ENCODE data around the gene AMDHD2.

The AMDHD2 gene

DNA sequence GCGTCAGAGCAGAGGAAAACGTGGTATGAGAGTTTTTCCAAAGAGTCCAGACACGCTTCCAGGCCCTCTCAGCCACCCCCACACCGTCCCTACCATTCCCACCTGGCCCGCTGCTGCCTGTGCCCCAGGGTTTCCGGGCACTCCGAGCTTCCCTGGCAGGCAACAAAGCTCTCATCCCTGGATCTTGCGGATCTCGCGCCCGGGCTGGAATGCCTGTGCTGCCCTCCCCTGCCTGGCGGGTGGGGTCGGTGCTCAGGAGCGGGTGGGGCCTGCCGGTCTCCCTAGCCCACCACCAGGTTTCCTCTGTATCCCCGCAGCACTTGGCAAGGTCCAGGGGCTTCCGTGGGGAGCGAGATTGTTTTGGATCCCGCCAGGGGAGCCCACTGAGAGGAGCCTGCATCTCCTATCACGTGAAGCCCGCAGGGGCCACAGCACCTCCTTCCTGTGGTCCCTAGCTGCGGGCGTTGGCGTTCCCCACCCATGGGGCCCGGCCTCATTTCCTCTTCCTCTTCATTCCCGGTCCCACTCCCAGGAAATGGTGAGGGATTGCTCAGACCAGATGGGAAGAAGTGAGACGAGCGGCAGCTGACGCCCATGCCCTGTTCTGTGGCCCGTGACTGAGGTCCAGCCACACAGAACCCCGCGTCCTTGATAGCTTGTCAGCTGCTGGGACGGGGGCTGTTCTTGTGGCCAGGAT, 34.2 kb upstream of the AMDHD2 start:
- TF ChIP-seq, protein P1, sequence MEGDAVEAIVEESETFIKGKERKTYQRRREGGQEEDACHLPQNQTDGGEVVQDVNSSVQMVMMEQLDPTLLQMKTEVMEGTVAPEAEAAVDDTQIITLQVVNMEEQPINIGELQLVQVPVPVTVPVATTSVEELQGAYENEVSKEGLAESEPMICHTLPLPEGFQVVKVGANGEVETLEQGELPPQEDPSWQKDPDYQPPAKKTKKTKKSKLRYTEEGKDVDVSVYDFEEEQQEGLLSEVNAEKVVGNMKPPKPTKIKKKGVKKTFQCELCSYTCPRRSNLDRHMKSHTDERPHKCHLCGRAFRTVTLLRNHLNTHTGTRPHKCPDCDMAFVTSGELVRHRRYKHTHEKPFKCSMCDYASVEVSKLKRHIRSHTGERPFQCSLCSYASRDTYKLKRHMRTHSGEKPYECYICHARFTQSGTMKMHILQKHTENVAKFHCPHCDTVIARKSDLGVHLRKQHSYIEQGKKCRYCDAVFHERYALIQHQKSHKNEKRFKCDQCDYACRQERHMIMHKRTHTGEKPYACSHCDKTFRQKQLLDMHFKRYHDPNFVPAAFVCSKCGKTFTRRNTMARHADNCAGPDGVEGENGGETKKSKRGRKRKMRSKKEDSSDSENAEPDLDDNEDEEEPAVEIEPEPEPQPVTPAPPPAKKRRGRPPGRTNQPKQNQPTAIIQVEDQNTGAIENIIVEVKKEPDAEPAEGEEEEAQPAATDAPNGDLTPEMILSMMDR (IDR thresholded peaks at IDR 0.05; ENCODE audit: low read depth, low read length) = no peak
- TF ChIP-seq MYC (IDR thresholded peaks at IDR 0.05; ENCODE audit: low read depth, low read length) (no peak), POLR2A (IDR thresholded peaks at IDR 0.05; ENCODE audit: extremely low read depth, insufficient read length) (no peak)
- TF ChIP-seq, protein P2, sequence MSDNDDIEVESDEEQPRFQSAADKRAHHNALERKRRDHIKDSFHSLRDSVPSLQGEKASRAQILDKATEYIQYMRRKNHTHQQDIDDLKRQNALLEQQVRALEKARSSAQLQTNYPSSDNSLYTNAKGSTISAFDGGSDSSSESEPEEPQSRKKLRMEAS (IDR thresholded peaks at IDR 0.05; ENCODE audit: low read depth, low read length) = no peak
- H3K4me3 ChIP-seq (ENCODE audit: low read depth, low read length) = no peak overlapping the region
- DNase-seq (ENCODE audit: low read depth) = no peak

DNA sequence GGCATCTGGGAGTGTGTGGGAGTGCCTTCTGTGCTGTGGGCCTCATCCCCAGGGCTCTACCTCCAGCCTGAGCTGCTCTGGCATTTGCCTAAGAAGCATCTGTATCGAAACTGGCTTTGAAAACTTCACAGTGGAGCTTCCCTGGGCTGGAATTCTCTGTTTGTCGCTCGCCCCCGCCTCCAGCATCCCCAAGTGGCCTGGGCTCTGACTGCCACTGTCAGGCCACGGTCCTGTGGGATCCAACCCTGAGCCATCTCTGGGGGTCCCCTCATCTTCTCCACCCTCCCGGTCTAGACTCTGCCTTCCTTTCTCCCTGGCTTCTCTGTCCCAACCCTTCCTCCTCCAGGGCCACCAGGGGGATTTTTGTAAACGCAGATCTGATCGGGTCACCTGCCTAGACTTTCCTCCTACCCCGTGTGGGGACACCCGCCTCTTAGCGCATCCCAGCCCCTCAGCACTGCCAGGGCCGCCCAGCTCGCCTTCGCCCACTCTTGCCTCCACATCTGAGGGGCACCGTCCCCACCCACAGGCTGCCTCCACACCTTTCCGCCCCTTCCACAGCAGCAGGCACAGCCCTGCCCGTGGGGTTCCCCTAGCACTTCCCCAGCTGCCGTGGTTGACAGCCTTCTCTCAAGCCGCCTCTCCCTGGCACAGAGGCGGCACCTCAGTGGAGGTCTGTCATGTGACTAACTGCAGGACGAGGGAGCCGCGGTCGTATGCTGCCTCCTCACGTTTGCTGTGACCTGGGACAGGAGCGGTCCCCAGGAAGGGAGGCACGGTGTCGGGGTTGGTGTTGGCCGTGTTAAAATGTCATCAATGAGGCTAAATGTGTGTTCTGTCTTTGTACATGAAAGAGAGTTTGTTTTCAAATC, 33.3 kb upstream of the AMDHD2 start:
- TF ChIP-seq, protein P1 (IDR thresholded peaks at IDR 0.05; ENCODE audit: low read depth, low read length) = no peak
- TF ChIP-seq POLR2A (IDR thresholded peaks at IDR 0.05; ENCODE audit: extremely low read depth, insufficient read length) (no peak), MYC (IDR thresholded peaks at IDR 0.05; ENCODE audit: low read depth, low read length) (no peak)
- TF ChIP-seq, protein P2 (IDR thresholded peaks at IDR 0.05; ENCODE audit: low read depth, low read length) = peak; percentile 40; the same call in 1 of the 2 replicates
- DNase-seq (ENCODE audit: low read depth) = peak; percentile 31
- no peak overlapping the region for H3K4me3 ChIP-seq (ENCODE audit: low read depth, low read length)

DNA sequence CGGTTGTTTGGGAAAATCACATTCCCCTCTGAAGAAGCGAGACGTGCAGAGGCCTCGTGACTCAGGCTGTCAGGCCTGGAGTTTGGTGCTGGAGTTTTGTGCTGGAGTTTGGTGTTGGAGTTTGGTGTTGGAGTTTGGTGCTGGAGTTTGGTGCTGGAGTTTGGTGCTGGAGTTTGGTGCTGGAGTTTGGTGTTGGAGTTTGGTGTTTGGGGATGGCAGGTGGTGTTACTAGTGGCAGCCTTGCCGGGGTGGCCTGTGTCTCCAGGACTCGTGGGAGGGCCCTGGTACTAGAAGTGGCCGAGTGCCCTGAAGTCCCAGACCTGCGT, 32.7 kb upstream of the AMDHD2 start:
- no peak for DNase-seq (ENCODE audit: low read depth)
- TF ChIP-seq, protein P1 (IDR thresholded peaks at IDR 0.05; ENCODE audit: low read depth, low read length) = no peak
- TF ChIP-seq POLR2A (IDR thresholded peaks at IDR 0.05; ENCODE audit: extremely low read depth, insufficient read length) (no peak), MYC (IDR thresholded peaks at IDR 0.05; ENCODE audit: low read depth, low read length) (no peak)
- TF ChIP-seq, protein P2 (IDR thresholded peaks at IDR 0.05; ENCODE audit: low read depth, low read length) = no peak
- H3K4me3 ChIP-seq (ENCODE audit: low read depth, low read length) = no peak overlapping the region

DNA sequence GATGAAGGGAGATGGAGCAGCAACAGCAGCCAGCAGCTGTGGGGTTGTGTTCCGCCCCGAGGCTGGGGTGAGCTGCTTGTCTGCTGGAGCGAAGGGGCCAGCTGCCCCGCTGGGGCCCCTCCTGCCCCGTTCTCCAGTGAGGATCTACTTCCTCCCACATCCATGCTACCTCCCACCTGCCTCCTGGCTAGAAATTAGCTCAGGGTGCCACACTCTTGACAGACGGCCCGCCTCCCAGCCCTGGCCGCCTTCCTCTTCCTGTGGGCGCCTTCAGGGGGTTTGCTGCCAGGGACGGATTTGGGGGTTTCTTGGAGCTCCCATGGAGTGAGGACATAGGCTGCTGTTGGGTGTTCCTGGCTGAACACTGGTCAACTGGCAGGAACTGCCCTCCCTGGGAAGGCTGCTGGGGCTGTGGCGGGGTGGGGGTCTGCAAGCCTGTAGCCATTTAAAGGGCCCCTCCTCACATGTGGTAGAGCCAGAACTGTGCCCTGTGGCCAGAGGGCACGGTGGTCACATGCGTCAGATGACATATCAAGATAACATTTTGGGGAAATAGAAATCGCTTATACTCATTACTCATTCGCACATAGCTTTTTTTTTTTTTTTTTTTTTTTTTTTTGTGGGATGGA, 32.2 kb upstream of the AMDHD2 start:
- TF ChIP-seq, protein P2 (IDR thresholded peaks at IDR 0.05; ENCODE audit: low read depth, low read length) = peak; percentile 59
- TF ChIP-seq, protein P1 (IDR thresholded peaks at IDR 0.05; ENCODE audit: low read depth, low read length) = no peak
- no peak overlapping the region for H3K4me3 ChIP-seq (ENCODE audit: low read depth, low read length)
- DNase-seq (ENCODE audit: low read depth) = peak; percentile 74

DNA sequence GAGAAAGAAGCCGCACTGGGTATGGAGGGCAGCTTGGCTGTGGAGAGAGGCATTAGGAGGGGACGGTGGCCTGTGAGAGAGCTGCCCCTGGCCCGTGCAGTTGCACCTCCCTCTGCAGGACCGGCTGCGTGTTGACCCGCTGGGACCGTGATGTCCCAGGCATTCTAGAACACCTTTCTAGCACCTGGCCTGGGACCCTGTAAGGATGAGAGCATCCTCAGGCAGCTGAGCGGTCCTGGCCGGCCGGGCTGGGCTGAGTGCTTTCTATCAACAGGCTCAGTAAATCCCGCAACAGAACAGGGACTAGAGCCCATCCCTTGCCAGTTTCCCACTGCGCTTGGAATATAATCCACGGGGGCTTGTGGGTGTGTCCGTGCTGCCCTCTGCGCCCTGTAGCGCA, 30.6 kb upstream of the AMDHD2 start:
- TF ChIP-seq, protein P2 (IDR thresholded peaks at IDR 0.05; ENCODE audit: low read depth, low read length) = no peak
- TF ChIP-seq MYC (IDR thresholded peaks at IDR 0.05; ENCODE audit: low read depth, low read length) (no peak), POLR2A (IDR thresholded peaks at IDR 0.05; ENCODE audit: extremely low read depth, insufficient read length) (no peak)
- TF ChIP-seq, protein P1 (IDR thresholded peaks at IDR 0.05; ENCODE audit: low read depth, low read length) = no peak
- DNase-seq (ENCODE audit: low read depth) = no peak

More for the DNA sequence above, 30.6 kb upstream of the AMDHD2 start:
- no peak overlapping the region for H3K4me3 ChIP-seq (ENCODE audit: low read depth, low read length)
